Panc1 (cell line): ENCODE data around the gene GLRX. TPM values are rescaled to one million over a fixed set of nuclear protein-coding genes. Genes with fewer than 3 reads are reported as not detected.
A peak's percentile ranks its signal among the peaks of the same experiment; 100 is the strongest.
"Not testable (repeated sequence)": the region's sequence is repeated elsewhere in the genome, so short reads cannot be mapped to it uniquely, and the experiment has no call there.

Source experiments
- ATAC-seq: fragments of 200-7000 bp; cut with Tn5 transposase; 2 replicates; pipeline ENCODE4 v1.9.1; 2020; ENCODE audit warnings: mild to moderate bottlenecking, moderate library complexity
- BruUV-seq: library from RNA; stranded (reverse); fragments of 400-500 nt; replicated peaks from 2 replicates; lab custom pipeline; 2021; lab: Mats Ljungman, UMichigan
- CTCF ChIA-PET: fragments of 300-600 bp; sonication (Branson Sonifier 250); formaldehyde crosslinking; loops from one replicate; lab custom pipeline; 2022; ENCODE audit warnings: antibody characterized with exemption; lab: Charles Lee
- POLR2A ChIA-PET: fragments of 300-600 bp; sonication (Branson Sonifier 250); formaldehyde crosslinking; loops from one replicate; lab custom pipeline; 2022; ENCODE audit warnings: antibody characterized with exemption; lab: Charles Lee
- DNase-seq: peaks from one replicate; pipeline ENCODE4 v3.0.0-alpha.2; 2010; ENCODE audit warnings: low read depth, low spot score
- H3K27ac ChIP-seq: 2 replicates; pipeline ENCODE4 v1.5.1; 2011; ENCODE audit warnings: mild to moderate bottlenecking, low read length, inconsistent platforms
- H3K27me3 ChIP-seq: fragments of 200-500 bp; sonication (Bioruptor generic); 2 replicates; pipeline ENCODE4 v1.6.0; 2014; ENCODE audit warnings: low read length, inconsistent platforms; ENCODE audit not compliant: control insufficient read depth, insufficient read depth
- H3K36me3 ChIP-seq: fragments of 200-500 bp; sonication (Bioruptor generic); 2 replicates; pipeline ENCODE4 v1.5.1; 2014; ENCODE audit warnings: inconsistent platforms, mild to moderate bottlenecking, low read length, moderate library complexity; ENCODE audit not compliant: control insufficient read depth, insufficient read depth
- H3K4me1 ChIP-seq: 2 replicates; pipeline ENCODE4 v1.5.1; 2011; ENCODE audit warnings: inconsistent platforms, mild to moderate bottlenecking, low read length, moderate library complexity; ENCODE audit not compliant: control insufficient read depth, insufficient read depth
- H3K4me3 ChIP-seq, 2 experiments: 2 replicates each; pipeline ENCODE4 v1.5.1; 2011 to 2012; ENCODE audit warnings: low read depth in 2 of 2, low read length in 2 of 2, mild to moderate bottlenecking in 2 of 2, inconsistent platforms in 1 of 2, moderate library complexity in 1 of 2
- H3K9me3 ChIP-seq: fragments of 200-500 bp; sonication (Bioruptor generic); 2 replicates; pipeline ENCODE4 v1.5.1; 2014; ENCODE audit warnings: low read depth, mild to moderate bottlenecking, inconsistent platforms, low read length, moderate library complexity; ENCODE audit not compliant: control insufficient read depth, insufficient read depth
- POLR2AphosphoS5 ChIP-seq: IDR thresholded peaks from 2 replicates; pipeline ENCODE4 v1.6.1; 2012; ENCODE audit warnings: mild to moderate bottlenecking, low read depth, low read length, moderate library complexity
- SIN3A ChIP-seq: IDR thresholded peaks from 2 replicates; pipeline ENCODE4 v1.6.1; 2012; ENCODE audit warnings: low read depth, mild to moderate bottlenecking, low read length, moderate library complexity, borderline replicate concordance; ENCODE audit not compliant: insufficient read depth
- TCF7L2 ChIP-seq: IDR thresholded peaks from 2 replicates; pipeline ENCODE4 v1.6.1; 2011; ENCODE audit warnings: mild to moderate bottlenecking, low read depth, low read length, inconsistent platforms
- in situ Hi-C: cut with HindIII; loops from 2 replicates; pipeline ENCODE4 v1.10.0; 2016; ENCODE audit warnings: low sequenced_read_pairs, low pct_unique_long_range_greater_than_20kb
- intact Hi-C: fragments of 100-400 bp; cut with micrococcal nuclease; formaldehyde crosslinking; loops from one replicate; pipeline ENCODE4 v1.10.0; 2022; ENCODE audit not compliant: unreplicated experiment
- total RNA-seq: library from RNA; stranded (reverse); gene quantifications from one replicate; pipeline ENCODE4 v1.2.1, GENCODE V29; 2021; ENCODE audit not compliant: unreplicated experiment
- TF ChIP-seq, protein P1 (sequence below), 2 experiments: IDR thresholded peaks; 2 replicates each; pipeline ENCODE4 v1.6.1; 2011 to 2012; ENCODE audit warnings: low read depth in 2 of 2, control low read depth in 1 of 2, low read length in 1 of 2, mild to moderate bottlenecking in 1 of 2, moderate library complexity in 1 of 2; ENCODE audit not compliant: insufficient read depth in 1 of 2
- TF ChIP-seq, protein P2 (sequence below): fragments of 450-650 bp; IDR thresholded peaks from 2 replicates; pipeline ENCODE4 v1.5.1; 2017; ENCODE audit warnings: mild to moderate bottlenecking

Gene GLRX
- total RNA-seq, 1 experiment from 2014 or later: 5.8 TPM

DNA sequence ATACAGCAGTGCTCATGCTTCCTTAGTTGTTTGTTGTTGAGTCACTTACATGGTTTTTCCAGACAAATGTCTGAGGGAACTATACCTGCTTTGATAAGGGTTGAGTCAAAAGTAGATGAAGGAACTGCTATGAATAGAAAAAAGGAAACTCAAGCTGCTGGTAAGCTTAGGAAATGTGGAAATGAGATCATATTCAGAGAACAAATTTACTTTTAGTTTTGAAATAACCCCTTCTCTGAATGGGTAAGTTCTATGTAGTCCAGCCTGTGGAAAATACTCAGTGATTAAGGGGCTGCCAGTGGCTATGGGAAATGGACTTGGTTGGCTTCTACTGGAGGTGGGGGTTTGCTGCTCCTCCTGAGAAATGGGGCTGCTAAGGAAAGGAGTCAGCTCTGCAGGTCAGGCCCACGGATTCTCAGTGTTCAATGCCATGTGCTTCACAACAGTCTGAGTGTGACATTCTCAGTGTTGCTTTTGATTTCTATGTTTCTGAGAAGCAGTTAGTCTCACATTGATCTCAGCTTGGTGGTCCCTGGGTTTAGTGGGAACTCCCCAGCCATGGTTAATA, 47.7 kb upstream of the GLRX start:
- Histone ChIP-seq H3K27me3 (no peaks in the 10 kb centered on the region), H3K9me3 (no peaks in the 10 kb centered on the region), H3K27ac (no peak overlapping the region), H3K4me1 (no peaks in the 10 kb centered on the region), H3K36me3 (no peaks in the 10 kb centered on the region), H3K4me3 (no peak overlapping the region)
- POLR2A ChIA-PET: no interaction called here
- TF ChIP-seq TCF7L2: no peak
- TF ChIP-seq, protein P1, sequence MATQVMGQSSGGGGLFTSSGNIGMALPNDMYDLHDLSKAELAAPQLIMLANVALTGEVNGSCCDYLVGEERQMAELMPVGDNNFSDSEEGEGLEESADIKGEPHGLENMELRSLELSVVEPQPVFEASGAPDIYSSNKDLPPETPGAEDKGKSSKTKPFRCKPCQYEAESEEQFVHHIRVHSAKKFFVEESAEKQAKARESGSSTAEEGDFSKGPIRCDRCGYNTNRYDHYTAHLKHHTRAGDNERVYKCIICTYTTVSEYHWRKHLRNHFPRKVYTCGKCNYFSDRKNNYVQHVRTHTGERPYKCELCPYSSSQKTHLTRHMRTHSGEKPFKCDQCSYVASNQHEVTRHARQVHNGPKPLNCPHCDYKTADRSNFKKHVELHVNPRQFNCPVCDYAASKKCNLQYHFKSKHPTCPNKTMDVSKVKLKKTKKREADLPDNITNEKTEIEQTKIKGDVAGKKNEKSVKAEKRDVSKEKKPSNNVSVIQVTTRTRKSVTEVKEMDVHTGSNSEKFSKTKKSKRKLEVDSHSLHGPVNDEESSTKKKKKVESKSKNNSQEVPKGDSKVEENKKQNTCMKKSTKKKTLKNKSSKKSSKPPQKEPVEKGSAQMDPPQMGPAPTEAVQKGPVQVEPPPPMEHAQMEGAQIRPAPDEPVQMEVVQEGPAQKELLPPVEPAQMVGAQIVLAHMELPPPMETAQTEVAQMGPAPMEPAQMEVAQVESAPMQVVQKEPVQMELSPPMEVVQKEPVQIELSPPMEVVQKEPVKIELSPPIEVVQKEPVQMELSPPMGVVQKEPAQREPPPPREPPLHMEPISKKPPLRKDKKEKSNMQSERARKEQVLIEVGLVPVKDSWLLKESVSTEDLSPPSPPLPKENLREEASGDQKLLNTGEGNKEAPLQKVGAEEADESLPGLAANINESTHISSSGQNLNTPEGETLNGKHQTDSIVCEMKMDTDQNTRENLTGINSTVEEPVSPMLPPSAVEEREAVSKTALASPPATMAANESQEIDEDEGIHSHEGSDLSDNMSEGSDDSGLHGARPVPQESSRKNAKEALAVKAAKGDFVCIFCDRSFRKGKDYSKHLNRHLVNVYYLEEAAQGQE (IDR thresholded peaks at IDR 0.05; ENCODE audit: insufficient read depth in 1 of 2, low read depth in 2 of 2, low read length in 1 of 2): no peak
- CTCF ChIA-PET: no interaction called here
- DNase-seq (no peak), ATAC-seq (0 out of 2 replicates have a peak, but pooled peaks have one; percentile 42)
- in situ Hi-C loops: no loop called here
- no TSS peak for BruUV-seq
- intact Hi-C loops: no loop called here

DNA sequence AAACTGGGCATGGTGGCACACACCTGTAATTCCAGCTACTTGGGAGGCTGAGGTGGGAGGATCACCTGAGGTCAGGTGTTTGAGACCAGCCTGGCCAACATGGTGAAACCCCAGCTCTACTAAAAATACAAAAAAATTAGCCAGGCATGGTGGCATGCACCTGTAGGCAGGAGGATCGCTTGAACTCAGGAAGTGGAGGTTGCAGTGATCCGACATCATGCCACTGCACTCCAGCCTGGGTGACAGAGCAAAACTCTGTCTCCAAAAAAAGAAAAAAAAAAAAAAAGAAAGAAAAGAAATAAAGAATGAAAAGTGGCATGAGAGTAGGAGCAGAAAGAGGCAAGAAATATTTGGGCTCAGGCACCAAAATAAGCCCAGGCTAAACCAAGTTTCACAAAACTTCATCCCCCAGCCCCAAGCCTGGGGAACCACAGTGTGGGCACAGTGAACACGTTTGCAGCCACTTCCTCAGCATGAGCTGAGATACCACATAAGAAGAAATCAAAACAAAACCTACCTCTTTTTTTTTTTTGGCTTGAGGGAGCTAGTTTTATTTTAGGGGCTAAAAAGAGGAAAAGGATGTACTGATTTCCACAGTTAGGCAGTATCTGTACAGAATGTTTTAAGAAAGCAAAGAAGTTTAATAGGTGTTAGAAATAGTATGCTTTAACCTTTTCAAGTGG, 46.8 kb upstream of the GLRX start:
- BruUV-seq, in situ Hi-C loops, ATAC-seq, DNase-seq, H3K36me3 ChIP-seq, H3K4me3 ChIP-seq, H3K27me3 ChIP-seq, H3K27ac ChIP-seq, CTCF ChIA-PET, H3K9me3 ChIP-seq, H3K4me1 ChIP-seq: not testable (repeated sequence)
- POLR2A ChIA-PET: interaction anchor here (0.6 to 0.7 kb wide), 2 partner anchors 189 to 332 kb away, joined by 3 to 9 read pairs; no protein-coding TSS in a partner anchor
- intact Hi-C loops: loop anchor here (10.0 kb wide), 1 partner anchor 735 kb away; no protein-coding TSS in a partner anchor

DNA sequence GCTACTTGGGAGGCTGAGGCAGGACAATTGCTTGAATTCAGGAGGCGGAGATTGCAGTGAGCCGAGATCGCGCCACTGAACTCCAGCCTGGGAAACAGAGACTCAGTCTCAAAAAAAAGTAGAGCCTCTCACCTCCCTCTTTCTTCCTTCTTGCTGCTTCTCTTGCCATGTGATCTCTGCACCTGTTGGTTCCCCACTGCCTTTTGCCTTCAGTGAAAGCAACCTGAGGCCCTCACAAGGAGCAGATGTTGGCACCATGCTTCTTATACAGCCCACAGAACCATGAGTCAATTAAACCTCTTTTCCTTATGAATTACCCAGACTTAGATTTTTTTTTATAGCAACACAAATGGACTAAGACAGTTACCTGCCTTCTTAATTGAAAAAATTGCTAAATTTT, 45.6 kb upstream of the GLRX start:
- H3K4me3 ChIP-seq: no peak overlapping the region
- ChIA-PET POLR2A (no interaction called here), CTCF (no interaction called here)
- H3K27ac ChIP-seq: no peak overlapping the region
- H3K9me3 ChIP-seq: no peaks in the 10 kb centered on the region
- no TSS peak for BruUV-seq
- ATAC-seq (no peak), DNase-seq (no peak)
- in situ Hi-C loops: no loop called here
- H3K4me1 ChIP-seq: no peaks in the 10 kb centered on the region
- no peak for TF ChIP-seq SIN3A
- TF ChIP-seq, protein P1 (IDR thresholded peaks at IDR 0.05; ENCODE audit: insufficient read depth in 1 of 2, low read depth in 2 of 2, low read length in 1 of 2): no peak
- TF ChIP-seq, protein P2, sequence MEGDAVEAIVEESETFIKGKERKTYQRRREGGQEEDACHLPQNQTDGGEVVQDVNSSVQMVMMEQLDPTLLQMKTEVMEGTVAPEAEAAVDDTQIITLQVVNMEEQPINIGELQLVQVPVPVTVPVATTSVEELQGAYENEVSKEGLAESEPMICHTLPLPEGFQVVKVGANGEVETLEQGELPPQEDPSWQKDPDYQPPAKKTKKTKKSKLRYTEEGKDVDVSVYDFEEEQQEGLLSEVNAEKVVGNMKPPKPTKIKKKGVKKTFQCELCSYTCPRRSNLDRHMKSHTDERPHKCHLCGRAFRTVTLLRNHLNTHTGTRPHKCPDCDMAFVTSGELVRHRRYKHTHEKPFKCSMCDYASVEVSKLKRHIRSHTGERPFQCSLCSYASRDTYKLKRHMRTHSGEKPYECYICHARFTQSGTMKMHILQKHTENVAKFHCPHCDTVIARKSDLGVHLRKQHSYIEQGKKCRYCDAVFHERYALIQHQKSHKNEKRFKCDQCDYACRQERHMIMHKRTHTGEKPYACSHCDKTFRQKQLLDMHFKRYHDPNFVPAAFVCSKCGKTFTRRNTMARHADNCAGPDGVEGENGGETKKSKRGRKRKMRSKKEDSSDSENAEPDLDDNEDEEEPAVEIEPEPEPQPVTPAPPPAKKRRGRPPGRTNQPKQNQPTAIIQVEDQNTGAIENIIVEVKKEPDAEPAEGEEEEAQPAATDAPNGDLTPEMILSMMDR: no peak
- TF ChIP-seq POLR2AphosphoS5: no peak
- TF ChIP-seq TCF7L2: no peak
- H3K36me3 ChIP-seq: no peaks in the 10 kb centered on the region
- H3K27me3 ChIP-seq: no peaks in the 10 kb centered on the region
- intact Hi-C loops: loop anchor here (10.0 kb wide), 1 partner anchor 737 kb away; no protein-coding TSS in a partner anchor
